Psoas muscle (tissue), 8 donors: ENCODE data around the gene PTPRM. TPM values are rescaled to one million over a fixed set of nuclear protein-coding genes. Genes with fewer than 3 reads are reported as not detected.

Experiments
- ATAC-seq, 4 donors: fragments of 200-7000 bp; cut with Tn5 transposase; one replicate each; pipeline ENCODE4 v1.9.1; 2020; ENCODE audit warnings: moderate library complexity in 3 of 4, mild to moderate bottlenecking in 2 of 4
- DNase-seq, 2 donors: peaks; one replicate each; pipeline ENCODE4 v3.0.0-alpha.2; 2020
- H3K27ac ChIP-seq: fragments of 200-600 bp; one replicate; pipeline ENCODE4 v1.8.0; 2022
- H3K27me3 ChIP-seq, 3 donors: fragments of 200-600 bp in 1 of 3; one replicate each; pipeline versions ENCODE4 v1.6.1 to v1.8.0; 2013 to 2022; ENCODE audit warnings: low read length in 2 of 3, mild to moderate bottlenecking in 2 of 3, moderate library complexity in 1 of 3; ENCODE audit not compliant: insufficient read depth in 3 of 3
- H3K36me3 ChIP-seq, 2 donors: fragments of 200-600 bp in 1 of 2; one replicate each; pipeline versions ENCODE4 v1.6.1 to v1.8.0; 2013 to 2022; ENCODE audit warnings: low read depth in 1 of 2, mild to moderate bottlenecking in 1 of 2, moderate library complexity in 1 of 2; ENCODE audit not compliant: insufficient read depth in 1 of 2
- H3K4me1 ChIP-seq: fragments of 200-600 bp; one replicate; pipeline ENCODE4 v1.8.0; 2022
- H3K4me3 ChIP-seq: fragments of 200-600 bp; one replicate; pipeline ENCODE4 v1.8.0; 2022; ENCODE audit warnings: mild to moderate bottlenecking
- H3K9me3 ChIP-seq: fragments of 200-600 bp; one replicate; pipeline ENCODE4 v1.8.0; 2022
- WGBS, 3 donors: extraction: QIAGEN DNeasy Blood & Tissue Kit; methylation state at CpG; one replicate each; pipeline versions ENCODE4 v1.1.6 to v1.1.7; 2013; 5-methylcytosine and 5-hydroxymethylcytosine counted together
- intact Hi-C, 2 donors: fragments of 100-400 bp; cut with DNase I; formaldehyde crosslinking; loops; one replicate each; pipeline versions ENCODE4 v1.11.0 to v1.14.2; 2022
- polyA plus RNA-seq, 3 donors: library from polyadenylated mRNA; stranded (reverse); fragments of 200-250 nt; gene quantifications; one replicate each; pipeline ENCODE4 v1.2.3, GENCODE V29; 2013
- total RNA-seq, 4 donors: library from RNA; stranded (reverse); fragmentation: NEBNext Ultra II Directional in 2 of 4; extraction: Animal tissue kit (Norgen Biotek cat#: 25700) in 2 of 4; gene quantifications; one replicate each; pipeline versions ENCODE4 v1.2.1 to v1.2.4, GENCODE V29; 2021 to 2023
- TF ChIP-seq, protein P1 (sequence below): fragments of 200-600 bp; IDR thresholded peaks from one replicate; pipeline ENCODE4 v1.8.0; 2022; ENCODE audit warnings: antibody characterized with exemption
- donor health status: healthy with polysubstance abuse.
- donor health status: DM: no; HTN: no; CAD: no; lungs with moderate emphysema.
- donor health status: Bipolar disorder and iron deficiency.
- donor health status: healthy.
- donor health status: DM: yes; HTN: yes; CAD: no.
- donor health status: DM: no; HTN: no; CAD: no.
- donor health status: DM: no; HTN: no; CAD: no.
- donor health status: DM: yes; HTN: yes; CAD: no.

Gene PTPRM
- total and polyA plus RNA-seq, 7 donors, result 27.4 to 78.9 (median 39.0) TPM

GRCh38 chr18:7632152-7633098 is 65.3 kb downstream of the PTPRM start:
- WGBS, 3 donors, result 59 to 75% (median 62%) methylated on average over 6 of the region's 6 CpGs
- DNase-seq, result no peak

GRCh38 chr18:7633171-7633570 is 66.1 kb downstream of the PTPRM start:
- no peaks in the 10 kb centered on the region for H3K9me3 ChIP-seq
- 80 to 85% (median 82%) methylated on average over 2 of the region's 2 CpGs for WGBS, 3 donors
- no peak overlapping the region for H3K4me3 ChIP-seq
- H3K36me3 ChIP-seq, result no peaks in the 10 kb centered on the region
- ATAC-seq, result no peak
- no peaks in the 10 kb centered on the region for H3K27me3 ChIP-seq
- DNase-seq, result no peak
- H3K27ac ChIP-seq, result no peak overlapping the region
- intact Hi-C loops, result no loop called here
- peaks cover 62% of the 10 kb centered on the region for H3K4me1 ChIP-seq
- TF ChIP-seq, protein P1, sequence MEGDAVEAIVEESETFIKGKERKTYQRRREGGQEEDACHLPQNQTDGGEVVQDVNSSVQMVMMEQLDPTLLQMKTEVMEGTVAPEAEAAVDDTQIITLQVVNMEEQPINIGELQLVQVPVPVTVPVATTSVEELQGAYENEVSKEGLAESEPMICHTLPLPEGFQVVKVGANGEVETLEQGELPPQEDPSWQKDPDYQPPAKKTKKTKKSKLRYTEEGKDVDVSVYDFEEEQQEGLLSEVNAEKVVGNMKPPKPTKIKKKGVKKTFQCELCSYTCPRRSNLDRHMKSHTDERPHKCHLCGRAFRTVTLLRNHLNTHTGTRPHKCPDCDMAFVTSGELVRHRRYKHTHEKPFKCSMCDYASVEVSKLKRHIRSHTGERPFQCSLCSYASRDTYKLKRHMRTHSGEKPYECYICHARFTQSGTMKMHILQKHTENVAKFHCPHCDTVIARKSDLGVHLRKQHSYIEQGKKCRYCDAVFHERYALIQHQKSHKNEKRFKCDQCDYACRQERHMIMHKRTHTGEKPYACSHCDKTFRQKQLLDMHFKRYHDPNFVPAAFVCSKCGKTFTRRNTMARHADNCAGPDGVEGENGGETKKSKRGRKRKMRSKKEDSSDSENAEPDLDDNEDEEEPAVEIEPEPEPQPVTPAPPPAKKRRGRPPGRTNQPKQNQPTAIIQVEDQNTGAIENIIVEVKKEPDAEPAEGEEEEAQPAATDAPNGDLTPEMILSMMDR, result no peak

More at GRCh38 chr18:7632152-7633098, 65.3 kb downstream of the PTPRM start:
- TF ChIP-seq, protein P1, result no peak
- no peak overlapping the region for H3K4me3 ChIP-seq
- peaks cover 66% of the 10 kb centered on the region for H3K4me1 ChIP-seq
- peak in 2 of 4 donors; percentile 34 to 48 for ATAC-seq
- intact Hi-C loops, result no loop called here
- no peaks in the 10 kb centered on the region for H3K9me3 ChIP-seq
- H3K36me3 ChIP-seq, result no peaks in the 10 kb centered on the region
- no peak overlapping the region for H3K27ac ChIP-seq
- no peaks in the 10 kb centered on the region for H3K27me3 ChIP-seq

GRCh38 chr18:7635948-7636347 is 68.8 kb downstream of the PTPRM start:
- H3K36me3 ChIP-seq, result no peaks in the 10 kb centered on the region
- H3K4me1 ChIP-seq, result peaks cover 46% of the 10 kb centered on the region
- no peaks in the 10 kb centered on the region for H3K27me3 ChIP-seq
- intact Hi-C loops, result no loop called here
- no peak overlapping the region for H3K27ac ChIP-seq
- no peak for ATAC-seq
- no peaks in the 10 kb centered on the region for H3K9me3 ChIP-seq
- DNase-seq, result no peak
- WGBS, 3 donors, result 88 to 100% (median 96%) methylated on average over 1 of the region's 1 CpG
- no peak overlapping the region for H3K4me3 ChIP-seq
- TF ChIP-seq, protein P1, result no peak

DNA sequence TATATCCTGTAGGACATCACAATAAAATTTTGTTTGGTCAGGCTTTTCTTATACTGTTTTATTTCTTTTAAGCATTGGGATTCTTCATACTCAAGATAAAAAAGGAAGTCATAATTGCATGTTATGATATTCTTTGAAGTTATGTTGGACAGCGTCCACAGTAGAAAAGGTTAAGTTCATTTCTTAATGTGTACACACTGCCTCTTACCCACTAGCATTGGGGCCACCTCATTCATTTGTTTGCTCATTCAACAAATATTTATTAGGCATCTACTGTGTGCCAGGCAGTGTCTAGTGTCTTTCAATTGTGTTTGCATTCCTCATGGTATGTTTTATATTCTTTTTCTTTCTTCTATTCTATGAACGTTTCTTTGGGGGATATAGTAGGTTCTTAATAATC is 70.2 kb downstream of the PTPRM start:
- no peak overlapping the region for H3K4me3 ChIP-seq
- 59 to 64% (median 61%) methylated on average over 2 of the region's 2 CpGs for WGBS, 3 donors
- no peaks in the 10 kb centered on the region for H3K9me3 ChIP-seq
- TF ChIP-seq, protein P1, result no peak
- peaks cover 44% of the 10 kb centered on the region for H3K4me1 ChIP-seq
- ATAC-seq (no peak), DNase-seq (no peak)
- no peaks in the 10 kb centered on the region for H3K27me3 ChIP-seq
- H3K27ac ChIP-seq, result no peak overlapping the region
- H3K36me3 ChIP-seq, result no peaks in the 10 kb centered on the region
- intact Hi-C loops, result no loop called here
